ENCODE measurements around the gene UNC5B.

GRCh38 chr10:71331736-71332135 is 119.4 kb downstream of the UNC5B start:
- no peak for TF ChIP-seq CTCF (IDR thresholded peaks at IDR 0.05)
- TF ChIP-seq EP300 (IDR thresholded peaks at IDR 0.05) = no peak
- TF ChIP-seq POLR2A (IDR thresholded peaks at IDR 0.05) = no peak

Measured in tibial nerve (tissue), 4 donors.